Hepatocyte (in vitro differentiated cells): ENCODE measurements around the gene S100A7A.

Source experiments
- EZH2phosphoT487 ChIP-seq: fragments of 200-600 bp; sonication (generic); IDR thresholded peaks from one replicate; pipeline ENCODE4 v1.6.1; 2018; ENCODE audit warnings: antibody characterized with exemption, mild to moderate bottlenecking, low read depth, moderate library complexity; ENCODE audit not compliant: unreplicated experiment, severe bottlenecking
- TF ChIP-seq, protein P1 (sequence below): fragments of 200-600 bp; sonication (generic); IDR thresholded peaks from 2 replicates; pipeline ENCODE4 v1.5.1; 2016; ENCODE audit warnings: antibody characterized with exemption, mild to moderate bottlenecking; ENCODE audit not compliant: poor library complexity

DNA sequence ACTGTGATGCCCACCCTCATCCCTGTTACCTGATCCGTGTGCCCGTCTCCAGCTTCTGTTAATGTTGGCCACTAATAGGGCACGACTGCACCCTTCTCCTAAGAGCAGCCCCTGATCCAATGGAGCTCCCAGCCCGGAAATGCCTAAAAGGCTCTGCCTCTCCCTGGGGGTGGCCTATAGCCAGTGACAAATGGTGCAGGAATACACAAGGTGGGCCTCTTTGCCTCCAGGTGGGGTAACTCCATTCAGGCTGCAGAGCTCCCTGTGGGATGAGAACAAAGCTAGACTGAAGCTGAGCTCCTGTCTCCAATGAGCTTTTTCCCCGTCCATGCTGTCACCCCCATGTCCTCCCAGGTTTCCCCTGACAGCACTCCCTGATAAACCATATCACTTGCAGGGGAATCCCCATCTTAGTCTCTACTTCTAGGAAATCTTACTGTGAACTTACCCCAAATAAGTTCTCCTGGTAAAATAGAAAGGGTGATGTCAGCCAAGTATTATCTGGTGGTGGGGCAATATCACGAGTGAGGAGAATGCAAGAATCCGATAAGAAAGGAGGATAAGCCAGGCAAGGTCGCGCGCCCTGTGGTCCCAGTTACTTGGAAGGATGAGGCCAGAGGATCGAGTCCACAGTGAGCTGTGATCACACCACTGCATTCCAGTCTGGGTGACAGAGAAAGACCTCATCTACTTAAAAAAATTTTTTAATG, 18.6 kb downstream of the S100A7A start:
- TF ChIP-seq, protein P1, sequence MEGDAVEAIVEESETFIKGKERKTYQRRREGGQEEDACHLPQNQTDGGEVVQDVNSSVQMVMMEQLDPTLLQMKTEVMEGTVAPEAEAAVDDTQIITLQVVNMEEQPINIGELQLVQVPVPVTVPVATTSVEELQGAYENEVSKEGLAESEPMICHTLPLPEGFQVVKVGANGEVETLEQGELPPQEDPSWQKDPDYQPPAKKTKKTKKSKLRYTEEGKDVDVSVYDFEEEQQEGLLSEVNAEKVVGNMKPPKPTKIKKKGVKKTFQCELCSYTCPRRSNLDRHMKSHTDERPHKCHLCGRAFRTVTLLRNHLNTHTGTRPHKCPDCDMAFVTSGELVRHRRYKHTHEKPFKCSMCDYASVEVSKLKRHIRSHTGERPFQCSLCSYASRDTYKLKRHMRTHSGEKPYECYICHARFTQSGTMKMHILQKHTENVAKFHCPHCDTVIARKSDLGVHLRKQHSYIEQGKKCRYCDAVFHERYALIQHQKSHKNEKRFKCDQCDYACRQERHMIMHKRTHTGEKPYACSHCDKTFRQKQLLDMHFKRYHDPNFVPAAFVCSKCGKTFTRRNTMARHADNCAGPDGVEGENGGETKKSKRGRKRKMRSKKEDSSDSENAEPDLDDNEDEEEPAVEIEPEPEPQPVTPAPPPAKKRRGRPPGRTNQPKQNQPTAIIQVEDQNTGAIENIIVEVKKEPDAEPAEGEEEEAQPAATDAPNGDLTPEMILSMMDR, result no peak
- TF ChIP-seq EZH2phosphoT487, result no peak
